ENCODE measurements around the gene KAT6B. TPM values are rescaled to one million over a fixed set of nuclear protein-coding genes. Genes with fewer than 3 reads are reported as not detected.

The KAT6B gene
- total and polyA plus RNA-seq, 2 experiments from 2014 or later: 15.8 to 36.2 TPM

- Histone ChIP-seq H3K4me2 (peak overlapping the region; percentile 12), H4K20me1 (ENCODE audit: insufficient read depth, poor library complexity, severe bottlenecking) (peaks cover 2% of the 10 kb centered on the region), H3K27ac (no peak overlapping the region), H3K9me2 (replicated peaks; ENCODE audit: insufficient read depth) (no peaks in the 10 kb centered on the region), H3K27me3 (no peaks in the 10 kb centered on the region), H3K4me1 (ENCODE audit: insufficient read depth) (peaks cover 36% of the 10 kb centered on the region), H3K9me3 (ENCODE audit: low read depth) (no peaks in the 10 kb centered on the region), H3K4me3 (no peak overlapping the region), H3K36me3 (replicated peaks; ENCODE audit: insufficient read depth, low read depth) (no peaks in the 10 kb centered on the region), H2AFZ (no peak overlapping the region), H3K79me2 (peaks cover 2% of the 10 kb centered on the region)
- WGBS (ENCODE audit: low lambda C conversion rate, missing lambda C conversion rate): 53% methylated on average over 2 of the region's 2 CpGs
- no peak for DNase-seq (ENCODE audit: low spot score)
- TF ChIP-seq CTCF (IDR thresholded peaks at IDR 0.05; ENCODE audit: poor library complexity): no peak
- no peak for TF ChIP-seq EZH2 (IDR thresholded peaks at IDR 0.05; ENCODE audit: borderline replicate concordance)
- no peak for TF ChIP-seq EZH2phosphoT487 (IDR thresholded peaks at IDR 0.05; ENCODE audit: low read depth, severe bottlenecking, unreplicated experiment)
These were observed 4.3 kb upstream of the KAT6B start for GRCh38 chr10:74822101-74822500.

GRCh38 chr10:74822521-74823089 lies 3.8 kb upstream of the KAT6B start:
- H3K4me3 ChIP-seq: no peak overlapping the region
- 65% methylated on average over 3 of the region's 3 CpGs for WGBS (ENCODE audit: low lambda C conversion rate, missing lambda C conversion rate)
- no peak overlapping the region for H2AFZ ChIP-seq
- H3K36me3 ChIP-seq (replicated peaks; ENCODE audit: insufficient read depth, low read depth): no peaks in the 10 kb centered on the region
- H3K9me3 ChIP-seq (ENCODE audit: low read depth): no peaks in the 10 kb centered on the region
- no peak overlapping the region for H3K4me2 ChIP-seq
- peaks cover 6% of the 10 kb centered on the region for H3K79me2 ChIP-seq
- no peaks in the 10 kb centered on the region for H3K27me3 ChIP-seq
- TF ChIP-seq CTCF (IDR thresholded peaks at IDR 0.05; ENCODE audit: poor library complexity) (no peak), EZH2 (IDR thresholded peaks at IDR 0.05; ENCODE audit: borderline replicate concordance) (no peak), EZH2phosphoT487 (IDR thresholded peaks at IDR 0.05; ENCODE audit: low read depth, severe bottlenecking, unreplicated experiment) (no peak)
- peaks cover 7% of the 10 kb centered on the region for H4K20me1 ChIP-seq (ENCODE audit: insufficient read depth, poor library complexity, severe bottlenecking)
- DNase-seq (ENCODE audit: low spot score): no peak
- H3K4me1 ChIP-seq (ENCODE audit: insufficient read depth): peaks cover 36% of the 10 kb centered on the region
- no peaks in the 10 kb centered on the region for H3K9me2 ChIP-seq (replicated peaks; ENCODE audit: insufficient read depth)
- peak overlapping the region; percentile 93 for H3K27ac ChIP-seq

- Histone ChIP-seq H3K9me2 (replicated peaks; ENCODE audit: insufficient read depth) (no peaks in the 10 kb centered on the region), H3K4me1 (ENCODE audit: insufficient read depth) (peaks cover 36% of the 10 kb centered on the region), H3K4me3 (no peak overlapping the region), H2AFZ (no peak overlapping the region), H4K20me1 (ENCODE audit: insufficient read depth, poor library complexity, severe bottlenecking) (peaks cover 13% of the 10 kb centered on the region), H3K27me3 (no peaks in the 10 kb centered on the region), H3K79me2 (peaks cover 18% of the 10 kb centered on the region), H3K36me3 (replicated peaks; ENCODE audit: insufficient read depth, low read depth) (no peaks in the 10 kb centered on the region), H3K4me2 (peak overlapping the region; percentile 88), H3K9me3 (ENCODE audit: low read depth) (no peaks in the 10 kb centered on the region), H3K27ac (peak overlapping the region; percentile 93)
- DNase-seq (ENCODE audit: low spot score): no peak
- no peak for TF ChIP-seq CTCF (IDR thresholded peaks at IDR 0.05; ENCODE audit: poor library complexity)
- no peak for TF ChIP-seq EZH2phosphoT487 (IDR thresholded peaks at IDR 0.05; ENCODE audit: low read depth, severe bottlenecking, unreplicated experiment)
- no peak for TF ChIP-seq EZH2 (IDR thresholded peaks at IDR 0.05; ENCODE audit: borderline replicate concordance)
- 17% methylated on average over 4 of the region's 4 CpGs for WGBS (ENCODE audit: low lambda C conversion rate, missing lambda C conversion rate)
These were observed 2.6 kb upstream of the KAT6B start for GRCh38 chr10:74823791-74824183.

Measured in hepatocyte (in vitro differentiated cells).